ENCODE measurements around the gene LRPPRC.

DNA sequence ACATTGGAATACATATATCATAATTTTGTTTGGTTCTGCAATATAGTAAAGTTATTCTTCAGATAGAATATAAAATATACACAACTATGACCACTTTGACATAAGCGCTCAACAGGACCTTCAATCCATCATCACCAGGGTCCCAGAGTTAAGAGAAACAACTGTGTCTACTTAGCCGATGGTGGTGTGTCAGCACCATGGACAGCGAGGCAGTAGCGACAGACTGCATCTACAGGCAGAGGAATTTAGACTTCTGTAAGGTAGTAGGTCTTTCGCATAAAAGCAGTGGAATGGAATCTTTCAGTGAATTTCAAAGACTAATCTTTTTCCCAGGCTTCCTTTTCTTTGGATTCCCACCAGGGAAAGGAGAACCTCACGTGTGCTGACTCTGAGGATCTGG lies 20.5 kb upstream of the LRPPRC start:
- TF ChIP-seq JUN (IDR thresholded peaks at IDR 0.05; ENCODE audit: borderline replicate concordance, insufficient read depth, insufficient read length, low read depth) = no peak
- TF ChIP-seq, protein P1, sequence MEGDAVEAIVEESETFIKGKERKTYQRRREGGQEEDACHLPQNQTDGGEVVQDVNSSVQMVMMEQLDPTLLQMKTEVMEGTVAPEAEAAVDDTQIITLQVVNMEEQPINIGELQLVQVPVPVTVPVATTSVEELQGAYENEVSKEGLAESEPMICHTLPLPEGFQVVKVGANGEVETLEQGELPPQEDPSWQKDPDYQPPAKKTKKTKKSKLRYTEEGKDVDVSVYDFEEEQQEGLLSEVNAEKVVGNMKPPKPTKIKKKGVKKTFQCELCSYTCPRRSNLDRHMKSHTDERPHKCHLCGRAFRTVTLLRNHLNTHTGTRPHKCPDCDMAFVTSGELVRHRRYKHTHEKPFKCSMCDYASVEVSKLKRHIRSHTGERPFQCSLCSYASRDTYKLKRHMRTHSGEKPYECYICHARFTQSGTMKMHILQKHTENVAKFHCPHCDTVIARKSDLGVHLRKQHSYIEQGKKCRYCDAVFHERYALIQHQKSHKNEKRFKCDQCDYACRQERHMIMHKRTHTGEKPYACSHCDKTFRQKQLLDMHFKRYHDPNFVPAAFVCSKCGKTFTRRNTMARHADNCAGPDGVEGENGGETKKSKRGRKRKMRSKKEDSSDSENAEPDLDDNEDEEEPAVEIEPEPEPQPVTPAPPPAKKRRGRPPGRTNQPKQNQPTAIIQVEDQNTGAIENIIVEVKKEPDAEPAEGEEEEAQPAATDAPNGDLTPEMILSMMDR (IDR thresholded peaks at IDR 0.05; ENCODE audit: extremely low read depth in 1 of 2, insufficient read depth in 1 of 2, low read depth in 1 of 2, low read length in 2 of 2) = no peak
- no peak for TF ChIP-seq EZH2 (IDR thresholded peaks at IDR 0.05; ENCODE audit: borderline replicate concordance, low read depth, low read length, severe bottlenecking)
- no peak for TF ChIP-seq FOS (IDR thresholded peaks at IDR 0.05; ENCODE audit: borderline replicate concordance, insufficient read depth, low read length)
- no peak for TF ChIP-seq POLR2A (IDR thresholded peaks at IDR 0.05; ENCODE audit: low read depth, low read length)
- no peak for TF ChIP-seq POLR2AphosphoS5 (IDR thresholded peaks at IDR 0.05; ENCODE audit: insufficient read depth, low read depth, low read length)
- TF ChIP-seq MYC (IDR thresholded peaks at IDR 0.05; ENCODE audit: low read depth, low read length) = no peak
- TF ChIP-seq GATA2 (IDR thresholded peaks at IDR 0.05; ENCODE audit: insufficient read depth, insufficient read length, low read depth, low read length) = no peak
